ENCODE data around the gene LATS2. TPM values are rescaled to one million over a fixed set of nuclear protein-coding genes. Genes with fewer than 3 reads are reported as not detected.

Gene LATS2
- total RNA-seq, 1 experiment from 2014 or later = 18.8 TPM

GRCh38 chr13:20955496-20955895 lies 105.9 kb downstream of the LATS2 start:
- Histone ChIP-seq H2AFZ (ENCODE audit: low read depth, low read length, poor library complexity, severe bottlenecking) (no peak overlapping the region), H3K79me2 (ENCODE audit: insufficient read depth, low read length) (no peaks in the 10 kb centered on the region), H3K4me3 (replicated peaks in 1 of 2; ENCODE audit: low read depth in 1 of 2, low read length in 2 of 2) (no peak overlapping the region), H3K27me3 (ENCODE audit: insufficient read depth, low read length) (0 out of 2 replicates have a peak, but pooled peaks cover 1% of the 10 kb centered on the region), H3K9me2 (ENCODE audit: insufficient read depth) (no peaks in the 10 kb centered on the region), H3K9ac (ENCODE audit: low read length) (no peak overlapping the region), H3K4me1 (ENCODE audit: control insufficient read depth in 1 of 2, insufficient read depth in 2 of 2, low read length in 2 of 2) (no peaks in the 10 kb centered on the region), H3K4me2 (ENCODE audit: low read length) (no peak overlapping the region), H3K9me3 (ENCODE audit: control insufficient read depth in 1 of 2, insufficient read depth in 1 of 2, low read depth in 1 of 2, low read length in 2 of 2) (no peaks in the 10 kb centered on the region), H3K27ac (ENCODE audit: low read depth, low read length) (no peak overlapping the region), H4K20me1 (ENCODE audit: insufficient read depth) (no peaks in the 10 kb centered on the region), H3K36me3 (ENCODE audit: control insufficient read depth in 1 of 2, insufficient read depth in 2 of 2, low read length in 2 of 2) (no peaks in the 10 kb centered on the region)
- ATAC-seq (no peak), DNase-seq (ENCODE audit: low read depth, low spot score) (no peak)
- no peak for TF ChIP-seq CEBPB (IDR thresholded peaks at IDR 0.05; ENCODE audit: low read depth)
- TF ChIP-seq TCF7L2 (IDR thresholded peaks at IDR 0.05; ENCODE audit: borderline replicate concordance, extremely low read depth, insufficient read depth, insufficient read length) = no peak
- TF ChIP-seq, protein P1, sequence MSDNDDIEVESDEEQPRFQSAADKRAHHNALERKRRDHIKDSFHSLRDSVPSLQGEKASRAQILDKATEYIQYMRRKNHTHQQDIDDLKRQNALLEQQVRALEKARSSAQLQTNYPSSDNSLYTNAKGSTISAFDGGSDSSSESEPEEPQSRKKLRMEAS (IDR thresholded peaks at IDR 0.05) = no peak
- TF ChIP-seq ZBTB33 (IDR thresholded peaks at IDR 0.05; ENCODE audit: extremely low read depth, insufficient replicate concordance, low read length) = no peak
- TF ChIP-seq EGR1 (IDR thresholded peaks at IDR 0.05; ENCODE audit: low read depth) = no peak
- no peak for TF ChIP-seq SRF (IDR thresholded peaks at IDR 0.05; ENCODE audit: low read depth)
- no peak for TF ChIP-seq YY1 (IDR thresholded peaks at IDR 0.05; ENCODE audit: extremely low read depth, insufficient replicate concordance, low read depth, low read length)
- TF ChIP-seq, protein P2, sequence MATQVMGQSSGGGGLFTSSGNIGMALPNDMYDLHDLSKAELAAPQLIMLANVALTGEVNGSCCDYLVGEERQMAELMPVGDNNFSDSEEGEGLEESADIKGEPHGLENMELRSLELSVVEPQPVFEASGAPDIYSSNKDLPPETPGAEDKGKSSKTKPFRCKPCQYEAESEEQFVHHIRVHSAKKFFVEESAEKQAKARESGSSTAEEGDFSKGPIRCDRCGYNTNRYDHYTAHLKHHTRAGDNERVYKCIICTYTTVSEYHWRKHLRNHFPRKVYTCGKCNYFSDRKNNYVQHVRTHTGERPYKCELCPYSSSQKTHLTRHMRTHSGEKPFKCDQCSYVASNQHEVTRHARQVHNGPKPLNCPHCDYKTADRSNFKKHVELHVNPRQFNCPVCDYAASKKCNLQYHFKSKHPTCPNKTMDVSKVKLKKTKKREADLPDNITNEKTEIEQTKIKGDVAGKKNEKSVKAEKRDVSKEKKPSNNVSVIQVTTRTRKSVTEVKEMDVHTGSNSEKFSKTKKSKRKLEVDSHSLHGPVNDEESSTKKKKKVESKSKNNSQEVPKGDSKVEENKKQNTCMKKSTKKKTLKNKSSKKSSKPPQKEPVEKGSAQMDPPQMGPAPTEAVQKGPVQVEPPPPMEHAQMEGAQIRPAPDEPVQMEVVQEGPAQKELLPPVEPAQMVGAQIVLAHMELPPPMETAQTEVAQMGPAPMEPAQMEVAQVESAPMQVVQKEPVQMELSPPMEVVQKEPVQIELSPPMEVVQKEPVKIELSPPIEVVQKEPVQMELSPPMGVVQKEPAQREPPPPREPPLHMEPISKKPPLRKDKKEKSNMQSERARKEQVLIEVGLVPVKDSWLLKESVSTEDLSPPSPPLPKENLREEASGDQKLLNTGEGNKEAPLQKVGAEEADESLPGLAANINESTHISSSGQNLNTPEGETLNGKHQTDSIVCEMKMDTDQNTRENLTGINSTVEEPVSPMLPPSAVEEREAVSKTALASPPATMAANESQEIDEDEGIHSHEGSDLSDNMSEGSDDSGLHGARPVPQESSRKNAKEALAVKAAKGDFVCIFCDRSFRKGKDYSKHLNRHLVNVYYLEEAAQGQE (IDR thresholded peaks at IDR 0.05; ENCODE audit: low read depth) = no peak
- TF ChIP-seq EZH2phosphoT487 (IDR thresholded peaks at IDR 0.05; ENCODE audit: borderline replicate concordance) = no peak
- TF ChIP-seq EZH2 (IDR thresholded peaks at IDR 0.05) = no peak
- BruUV-seq (replicated peaks) = no TSS peak
- CTCF ChIA-PET = no interaction called here
- RAD21 ChIA-PET (ENCODE audit: low non-redundant PET in 1 of 2, low total read pairs in 2 of 2, uncharacterized antibody in 2 of 2, unreplicated experiment in 2 of 2) = no interaction called here
- POLR2A ChIA-PET = no interaction called here
- intact Hi-C loops (cut with micrococcal nuclease) = no loop called here

Measured in HCT116 (cell line).